H1 (cell line): ENCODE results near the gene IL9. TPM values are rescaled to one million over a fixed set of nuclear protein-coding genes. Genes with fewer than 3 reads are reported as not detected.

ENCODE experiments used
- CHD1 ChIP-seq: IDR thresholded peaks from 2 replicates; pipeline ENCODE4 v1.6.1; 2012; ENCODE audit warnings: low read depth, low read length, improper control_type of control experiment
- EZH2 ChIP-seq: fragments of 200-600 bp; sonication (generic); IDR thresholded peaks from 2 replicates; pipeline ENCODE4 v1.7.1; 2012; ENCODE audit warnings: low read depth, mild to moderate bottlenecking, moderate library complexity, low read length, inconsistent platforms; ENCODE audit not compliant: severe bottlenecking
- GTF2F1 ChIP-seq: IDR thresholded peaks from 2 replicates; pipeline ENCODE4 v1.6.1; 2012; ENCODE audit warnings: low read depth, low read length, improper control_type of control experiment, borderline replicate concordance
- JUN ChIP-seq: IDR thresholded peaks from 2 replicates; pipeline ENCODE4 v1.6.1; 2011; ENCODE audit warnings: low read depth, mild to moderate bottlenecking, improper control_type of control experiment, low read length
- JUND ChIP-seq: IDR thresholded peaks from 2 replicates; pipeline ENCODE4 v1.6.1; 2011; ENCODE audit warnings: mild to moderate bottlenecking, improper control_type of control experiment, low read length
- KDM4A ChIP-seq: IDR thresholded peaks from one replicate; pipeline ENCODE4 v1.7.1; 2012; ENCODE audit warnings: low read depth, mild to moderate bottlenecking, moderate library complexity, low read length, inconsistent platforms; ENCODE audit not compliant: severe bottlenecking
- KDM5A ChIP-seq: fragments of 200-600 bp; IDR thresholded peaks from 2 replicates; pipeline ENCODE4 v1.7.1; 2012; ENCODE audit warnings: mild to moderate bottlenecking, low read length, inconsistent platforms, mixed read lengths
- POLR2A ChIP-seq, 2 experiments: IDR thresholded peaks; 1 replicate in 1 of 2; 2 replicates in 1 of 2; pipeline ENCODE4 v1.6.1; 2011; ENCODE audit warnings: low read depth in 2 of 2, low read length in 2 of 2, mild to moderate bottlenecking in 2 of 2; ENCODE audit errors: control extremely low read depth in 1 of 2
- RAD21 ChIP-seq, 2 experiments: IDR thresholded peaks in 1 of 2; conservative IDR thresholded peaks in 1 of 2; 2 replicates each; pipeline ENCODE4 v1.6.1; 2011; ENCODE audit warnings: low read depth in 2 of 2, low read length in 2 of 2, improper control_type of control experiment in 1 of 2, inconsistent platforms in 1 of 2, mild to moderate bottlenecking in 1 of 2, moderate library complexity in 1 of 2
- SIN3A ChIP-seq, 2 experiments: IDR thresholded peaks in 1 of 2; conservative IDR thresholded peaks in 1 of 2; 2 replicates each; pipeline ENCODE4 v1.6.1; 2011 to 2012; ENCODE audit warnings: low read length in 2 of 2, improper control_type of control experiment in 1 of 2, low read depth in 1 of 2, mild to moderate bottlenecking in 1 of 2
- polyA plus RNA-seq, 7 experiments: library from polyadenylated mRNA; depleted of rRNA in 3 of 7; stranded (reverse) in 5 of 7; unstranded in 2 of 7; fragments of >200 nt in 5 of 7; fragments of 200-250 nt in 2 of 7; gene quantifications; 1 replicate in 5 of 7; 2 replicates in 1 of 7; 4 replicates in 1 of 7; pipeline versions ENCODE4 v1.2.1 to v1.2.3, GENCODE V29; 2011 to 2013; ENCODE audit warnings: missing spikeins in 2 of 7, mixed read lengths in 2 of 7
- total RNA-seq: library from RNA; stranded (reverse); fragmentation: NEBNext Ultra II Directional; extraction: Animal tissue kit (Norgen Biotek cat#: 25700); gene quantifications from 2 replicates; pipeline ENCODE4 v1.2.1, GENCODE V29; 2021
- TF ChIP-seq, protein P1 (sequence below): fragments of 300-600 bp; sonication (generic); IDR thresholded peaks from 2 replicates; pipeline ENCODE4 v1.7.1; 2012; ENCODE audit warnings: low read length, moderate library complexity, mild to moderate bottlenecking, inconsistent platforms; ENCODE audit not compliant: insufficient replicate concordance

The IL9 gene
- total and polyA plus RNA-seq, 2 of the 8 experiments (the other 6 are each of a cell fraction or from before 2014, with no cell fraction given), result not detected

DNA sequence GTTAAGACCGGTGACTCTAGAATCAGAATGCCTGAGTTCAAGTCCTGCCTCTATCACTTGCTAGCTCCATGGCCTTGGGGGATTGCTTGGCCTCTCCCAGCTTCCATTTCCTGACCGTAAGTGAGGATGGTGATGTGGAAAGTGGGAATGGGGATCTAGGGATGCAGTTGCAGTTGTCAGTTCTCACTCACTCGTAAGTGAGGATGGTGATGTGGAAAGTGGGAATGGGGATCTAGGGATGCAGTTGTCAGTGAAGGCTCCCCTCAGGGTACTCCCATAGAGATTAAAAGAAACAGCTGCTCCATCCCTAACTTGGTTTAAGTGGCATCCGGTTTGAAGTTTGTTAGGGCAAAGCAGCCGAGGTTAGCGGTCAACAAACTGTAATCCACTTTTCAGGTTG, 3.0 kb upstream of the IL9 start (continued):
- TF ChIP-seq, protein P1, sequence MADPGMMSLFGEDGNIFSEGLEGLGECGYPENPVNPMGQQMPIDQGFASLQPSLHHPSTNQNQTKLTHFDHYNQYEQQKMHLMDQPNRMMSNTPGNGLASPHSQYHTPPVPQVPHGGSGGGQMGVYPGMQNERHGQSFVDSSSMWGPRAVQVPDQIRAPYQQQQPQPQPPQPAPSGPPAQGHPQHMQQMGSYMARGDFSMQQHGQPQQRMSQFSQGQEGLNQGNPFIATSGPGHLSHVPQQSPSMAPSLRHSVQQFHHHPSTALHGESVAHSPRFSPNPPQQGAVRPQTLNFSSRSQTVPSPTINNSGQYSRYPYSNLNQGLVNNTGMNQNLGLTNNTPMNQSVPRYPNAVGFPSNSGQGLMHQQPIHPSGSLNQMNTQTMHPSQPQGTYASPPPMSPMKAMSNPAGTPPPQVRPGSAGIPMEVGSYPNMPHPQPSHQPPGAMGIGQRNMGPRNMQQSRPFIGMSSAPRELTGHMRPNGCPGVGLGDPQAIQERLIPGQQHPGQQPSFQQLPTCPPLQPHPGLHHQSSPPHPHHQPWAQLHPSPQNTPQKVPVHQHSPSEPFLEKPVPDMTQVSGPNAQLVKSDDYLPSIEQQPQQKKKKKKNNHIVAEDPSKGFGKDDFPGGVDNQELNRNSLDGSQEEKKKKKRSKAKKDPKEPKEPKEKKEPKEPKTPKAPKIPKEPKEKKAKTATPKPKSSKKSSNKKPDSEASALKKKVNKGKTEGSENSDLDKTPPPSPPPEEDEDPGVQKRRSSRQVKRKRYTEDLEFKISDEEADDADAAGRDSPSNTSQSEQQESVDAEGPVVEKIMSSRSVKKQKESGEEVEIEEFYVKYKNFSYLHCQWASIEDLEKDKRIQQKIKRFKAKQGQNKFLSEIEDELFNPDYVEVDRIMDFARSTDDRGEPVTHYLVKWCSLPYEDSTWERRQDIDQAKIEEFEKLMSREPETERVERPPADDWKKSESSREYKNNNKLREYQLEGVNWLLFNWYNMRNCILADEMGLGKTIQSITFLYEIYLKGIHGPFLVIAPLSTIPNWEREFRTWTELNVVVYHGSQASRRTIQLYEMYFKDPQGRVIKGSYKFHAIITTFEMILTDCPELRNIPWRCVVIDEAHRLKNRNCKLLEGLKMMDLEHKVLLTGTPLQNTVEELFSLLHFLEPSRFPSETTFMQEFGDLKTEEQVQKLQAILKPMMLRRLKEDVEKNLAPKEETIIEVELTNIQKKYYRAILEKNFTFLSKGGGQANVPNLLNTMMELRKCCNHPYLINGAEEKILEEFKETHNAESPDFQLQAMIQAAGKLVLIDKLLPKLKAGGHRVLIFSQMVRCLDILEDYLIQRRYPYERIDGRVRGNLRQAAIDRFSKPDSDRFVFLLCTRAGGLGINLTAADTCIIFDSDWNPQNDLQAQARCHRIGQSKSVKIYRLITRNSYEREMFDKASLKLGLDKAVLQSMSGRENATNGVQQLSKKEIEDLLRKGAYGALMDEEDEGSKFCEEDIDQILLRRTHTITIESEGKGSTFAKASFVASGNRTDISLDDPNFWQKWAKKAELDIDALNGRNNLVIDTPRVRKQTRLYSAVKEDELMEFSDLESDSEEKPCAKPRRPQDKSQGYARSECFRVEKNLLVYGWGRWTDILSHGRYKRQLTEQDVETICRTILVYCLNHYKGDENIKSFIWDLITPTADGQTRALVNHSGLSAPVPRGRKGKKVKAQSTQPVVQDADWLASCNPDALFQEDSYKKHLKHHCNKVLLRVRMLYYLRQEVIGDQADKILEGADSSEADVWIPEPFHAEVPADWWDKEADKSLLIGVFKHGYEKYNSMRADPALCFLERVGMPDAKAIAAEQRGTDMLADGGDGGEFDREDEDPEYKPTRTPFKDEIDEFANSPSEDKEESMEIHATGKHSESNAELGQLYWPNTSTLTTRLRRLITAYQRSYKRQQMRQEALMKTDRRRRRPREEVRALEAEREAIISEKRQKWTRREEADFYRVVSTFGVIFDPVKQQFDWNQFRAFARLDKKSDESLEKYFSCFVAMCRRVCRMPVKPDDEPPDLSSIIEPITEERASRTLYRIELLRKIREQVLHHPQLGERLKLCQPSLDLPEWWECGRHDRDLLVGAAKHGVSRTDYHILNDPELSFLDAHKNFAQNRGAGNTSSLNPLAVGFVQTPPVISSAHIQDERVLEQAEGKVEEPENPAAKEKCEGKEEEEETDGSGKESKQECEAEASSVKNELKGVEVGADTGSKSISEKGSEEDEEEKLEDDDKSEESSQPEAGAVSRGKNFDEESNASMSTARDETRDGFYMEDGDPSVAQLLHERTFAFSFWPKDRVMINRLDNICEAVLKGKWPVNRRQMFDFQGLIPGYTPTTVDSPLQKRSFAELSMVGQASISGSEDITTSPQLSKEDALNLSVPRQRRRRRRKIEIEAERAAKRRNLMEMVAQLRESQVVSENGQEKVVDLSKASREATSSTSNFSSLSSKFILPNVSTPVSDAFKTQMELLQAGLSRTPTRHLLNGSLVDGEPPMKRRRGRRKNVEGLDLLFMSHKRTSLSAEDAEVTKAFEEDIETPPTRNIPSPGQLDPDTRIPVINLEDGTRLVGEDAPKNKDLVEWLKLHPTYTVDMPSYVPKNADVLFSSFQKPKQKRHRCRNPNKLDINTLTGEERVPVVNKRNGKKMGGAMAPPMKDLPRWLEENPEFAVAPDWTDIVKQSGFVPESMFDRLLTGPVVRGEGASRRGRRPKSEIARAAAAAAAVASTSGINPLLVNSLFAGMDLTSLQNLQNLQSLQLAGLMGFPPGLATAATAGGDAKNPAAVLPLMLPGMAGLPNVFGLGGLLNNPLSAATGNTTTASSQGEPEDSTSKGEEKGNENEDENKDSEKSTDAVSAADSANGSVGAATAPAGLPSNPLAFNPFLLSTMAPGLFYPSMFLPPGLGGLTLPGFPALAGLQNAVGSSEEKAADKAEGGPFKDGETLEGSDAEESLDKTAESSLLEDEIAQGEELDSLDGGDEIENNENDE, result no peak
- TF ChIP-seq RAD21 (IDR thresholded peaks at IDR 0.05 in 1 of 2, conservative IDR thresholded peaks at IDR 0.05 in 1 of 2; ENCODE audit: low read depth in 2 of 2, low read length in 2 of 2) (no peak), POLR2A (IDR thresholded peaks at IDR 0.05; ENCODE audit: control extremely low read depth in 1 of 2, low read depth in 2 of 2, low read length in 2 of 2) (no peak), CHD1 (no peak), EZH2 (no peak), JUN (no peak), JUND (no peak), SIN3A (conservative IDR thresholded peaks at IDR 0.05 in 1 of 2, IDR thresholded peaks at IDR 0.05 in 1 of 2; ENCODE audit: low read depth in 1 of 2, low read length in 2 of 2) (no peak), KDM4A (no peak), KDM5A (no peak), GTF2F1 (no peak)
